Cardiac septum (tissue), 1 donor: ENCODE results near the gene RNF169. TPM values are rescaled to one million over a fixed set of nuclear protein-coding genes. Genes with fewer than 3 reads are reported as not detected.

Experiments used
- DNase-seq: peaks from one replicate; pipeline ENCODE4 v3.0.0-alpha.2; 2020; ENCODE audit warnings: low spot score
- intact Hi-C: fragments of 100-400 bp; cut with DNase I; formaldehyde crosslinking; loops from one replicate; pipeline ENCODE4 v1.14.0; 2022
- long read RNA-seq: library from polyadenylated mRNA; unstranded; transcript quantifications from one replicate; pipeline ENCODE4 v2.0.0, GENCODE V29; 2021
- total RNA-seq: library from RNA; stranded (reverse); fragmentation: NEBNext Ultra II Directional; extraction: Animal tissue kit (Norgen Biotek cat#: 25700); gene quantifications from one replicate; pipeline ENCODE4 v1.2.1, GENCODE V29; 2021
- donor health status: DM: no; HTN: no; CAD: no.

RNF169 gene, protein sequence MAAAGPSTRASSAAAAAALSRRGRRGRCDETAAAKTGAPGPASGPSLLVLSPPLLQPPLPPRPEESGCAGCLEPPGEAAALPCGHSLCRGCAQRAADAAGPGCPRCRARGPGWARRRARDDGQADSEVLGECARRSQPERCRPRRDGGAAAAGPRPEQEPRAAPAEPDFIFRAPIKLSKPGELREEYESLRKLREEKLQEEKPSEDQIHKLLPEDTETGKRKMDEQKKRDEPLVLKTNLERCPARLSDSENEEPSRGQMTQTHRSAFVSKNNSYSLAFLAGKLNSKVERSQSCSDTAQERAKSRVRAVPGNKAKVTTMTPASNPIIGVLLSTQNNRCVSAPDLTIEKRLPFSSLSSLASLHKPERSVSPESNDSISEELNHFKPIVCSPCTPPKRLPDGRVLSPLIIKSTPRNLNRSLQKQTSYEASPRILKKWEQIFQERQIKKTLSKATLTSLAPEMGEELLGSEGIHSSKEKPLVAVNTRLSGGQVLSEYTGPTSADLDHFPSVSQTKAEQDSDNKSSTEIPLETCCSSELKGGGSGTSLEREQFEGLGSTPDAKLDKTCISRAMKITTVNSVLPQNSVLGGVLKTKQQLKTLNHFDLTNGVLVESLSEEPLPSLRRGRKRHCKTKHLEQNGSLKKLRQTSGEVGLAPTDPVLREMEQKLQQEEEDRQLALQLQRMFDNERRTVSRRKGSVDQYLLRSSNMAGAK
- total RNA-seq, result 11.1 TPM
- long read RNA-seq, full-length matches to known transcripts, result 1 of 14 reads
- long read RNA-seq, partial matches to known transcripts, result 2 of 14 reads
- long read RNA-seq, other reads (novel, unspliced or antisense), result 11 of 14 reads

DNA sequence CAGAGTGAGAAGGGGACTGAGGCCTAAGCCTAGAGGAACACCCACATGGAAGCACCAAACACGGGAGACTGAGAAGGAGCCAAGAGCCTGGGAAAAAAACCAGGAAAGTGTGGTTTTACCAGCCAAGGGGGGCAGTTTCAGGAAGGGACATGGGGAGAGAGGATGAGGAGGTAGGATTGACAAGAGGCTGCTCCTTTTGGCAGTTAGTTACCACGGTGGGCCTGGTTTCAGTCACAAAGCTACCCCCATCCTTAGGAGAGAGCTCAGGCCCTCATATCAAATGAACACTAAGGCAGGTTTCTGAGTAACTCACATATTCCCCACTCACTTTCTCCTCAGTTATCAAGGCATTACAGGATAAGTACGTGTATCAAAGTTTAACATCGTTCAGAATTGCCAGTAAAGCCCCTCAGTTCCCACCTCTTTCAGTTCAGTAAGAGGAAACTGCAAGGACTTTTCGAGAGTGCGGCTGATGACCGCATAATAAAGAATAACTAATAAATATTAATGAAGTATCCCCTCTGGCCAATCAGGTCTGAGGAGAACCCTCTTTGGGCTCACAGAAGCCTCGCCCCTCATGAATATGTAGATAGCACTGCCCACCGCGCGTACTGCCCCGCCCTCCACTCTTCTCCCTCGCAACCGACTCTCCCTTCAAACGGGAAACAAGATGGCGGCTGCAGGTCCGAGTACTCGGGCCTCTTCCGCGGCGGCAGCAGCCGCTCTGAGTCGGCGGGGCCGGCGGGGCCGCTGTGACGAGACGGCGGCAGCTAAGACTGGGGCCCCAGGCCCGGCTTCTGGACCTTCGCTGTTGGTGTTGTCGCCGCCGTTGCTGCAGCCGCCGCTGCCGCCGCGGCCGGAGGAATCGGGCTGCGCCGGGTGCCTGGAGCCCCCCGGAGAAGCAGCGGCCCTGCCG, at the start of gene RNF169:
TSS of gene RNF169 (plus strand) at position 639 of the 916 bp plus-strand sequence. CDS start at position 671, 32 bp downstream.
- intact Hi-C loops, result no loop called here
- DNase-seq, result peak; percentile 97

- intact Hi-C loops, result no loop called here
- DNase-seq, result no peak
These were observed 48.8 kb upstream of the RNF169 start for GRCh38 chr11:74699615-74700396.

GRCh38 chr11:74701351-74701750, 47.3 kb upstream of the RNF169 start:
- DNase-seq, result no peak
- intact Hi-C loops, result no loop called here

DNA sequence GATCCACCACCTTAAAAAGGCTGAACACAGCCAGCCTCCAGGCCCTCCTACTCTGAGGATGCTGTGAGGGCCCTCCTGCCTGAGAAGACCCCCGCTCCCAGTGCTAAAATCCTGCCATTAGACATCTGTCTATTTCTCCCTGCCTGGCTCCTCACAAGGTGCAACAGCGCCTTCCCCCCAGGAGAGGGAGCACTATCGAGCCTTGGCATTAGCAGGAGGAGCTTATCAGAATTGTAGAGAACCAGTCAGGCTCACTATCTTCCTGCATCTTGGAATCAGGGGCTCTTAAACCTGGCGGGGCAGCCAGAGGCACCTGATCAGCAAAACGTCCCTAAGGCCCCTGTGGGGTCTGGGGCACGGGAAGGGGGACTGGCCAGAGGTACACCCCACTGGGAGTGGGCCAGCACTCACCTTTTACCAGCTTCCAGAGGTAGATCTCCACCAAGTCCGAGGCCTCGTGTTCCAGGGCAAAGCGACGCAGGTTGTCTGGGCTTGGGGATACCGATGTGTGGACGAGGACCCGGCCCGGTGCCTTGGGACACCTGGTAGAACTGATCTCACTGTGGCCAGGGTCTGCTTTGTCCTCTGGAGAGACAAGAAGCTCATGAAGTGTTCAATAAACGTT, 46.2 kb upstream of the RNF169 start:
- intact Hi-C loops, result no loop called here
- DNase-seq, result no peak

GRCh38 chr11:74703211-74703610, 45.4 kb upstream of the RNF169 start:
- intact Hi-C loops, result no loop called here

GRCh38 chr11:74707182-74707581, 41.5 kb upstream of the RNF169 start:
- DNase-seq, result no peak
- intact Hi-C loops, result no loop called here

More at GRCh38 chr11:74703211-74703610, 45.4 kb upstream of the RNF169 start:
- DNase-seq, result no peak

GRCh38 chr11:74707602-74708510, 40.8 kb upstream of the RNF169 start:
- no peak for DNase-seq
- intact Hi-C loops, result no loop called here

GRCh38 chr11:74709175-74709574, 39.5 kb upstream of the RNF169 start:
- no peak for DNase-seq
- intact Hi-C loops, result no loop called here

GRCh38 chr11:74710281-74710938, 38.2 kb upstream of the RNF169 start:
- no peak for DNase-seq
- intact Hi-C loops, result no loop called here

DNA sequence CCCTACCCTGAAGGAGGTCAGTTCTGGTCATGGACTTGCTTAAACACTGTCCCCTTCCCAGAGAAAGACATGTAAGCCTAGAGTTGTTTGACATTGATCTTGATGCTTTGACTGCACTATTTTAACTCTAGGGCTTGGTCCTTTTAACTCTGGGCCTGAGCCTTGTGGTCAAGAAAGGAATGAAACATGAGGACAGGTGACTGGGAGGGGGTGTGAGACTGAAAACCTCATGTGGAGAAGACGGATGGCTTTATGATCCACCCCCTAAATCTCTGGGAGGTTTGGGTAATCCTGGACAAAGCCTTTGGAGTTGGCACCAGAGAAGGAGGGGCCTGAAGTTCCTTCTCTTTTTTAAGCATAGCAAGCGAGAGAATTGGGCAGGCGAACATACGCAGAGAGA, 35.0 kb upstream of the RNF169 start:
- DNase-seq, result no peak
- intact Hi-C loops, result no loop called here

DNA sequence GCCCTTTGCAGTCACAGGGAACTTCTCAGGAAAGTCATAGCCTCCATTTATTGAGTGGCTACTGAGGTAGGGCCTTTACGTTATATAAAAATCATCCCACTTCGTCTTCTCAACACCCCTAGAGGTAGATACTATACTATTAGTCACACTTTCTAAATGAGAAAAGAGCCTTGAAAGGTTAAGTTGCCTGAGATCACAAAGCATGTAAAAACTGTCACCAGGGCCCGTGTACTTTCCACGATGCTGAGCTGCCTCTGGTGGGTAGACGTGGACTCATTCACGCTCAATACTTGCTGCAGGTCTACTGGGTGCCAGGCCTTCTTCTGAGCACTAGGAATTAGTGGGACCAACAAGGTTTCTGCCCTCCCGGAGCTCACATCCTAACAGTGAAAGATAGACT, 33.7 kb upstream of the RNF169 start:
- intact Hi-C loops, result no loop called here
- no peak for DNase-seq

- DNase-seq, result no peak
- intact Hi-C loops, result no loop called here
These were observed 31.3 kb upstream of the RNF169 start for GRCh38 chr11:74717221-74717969.

DNA sequence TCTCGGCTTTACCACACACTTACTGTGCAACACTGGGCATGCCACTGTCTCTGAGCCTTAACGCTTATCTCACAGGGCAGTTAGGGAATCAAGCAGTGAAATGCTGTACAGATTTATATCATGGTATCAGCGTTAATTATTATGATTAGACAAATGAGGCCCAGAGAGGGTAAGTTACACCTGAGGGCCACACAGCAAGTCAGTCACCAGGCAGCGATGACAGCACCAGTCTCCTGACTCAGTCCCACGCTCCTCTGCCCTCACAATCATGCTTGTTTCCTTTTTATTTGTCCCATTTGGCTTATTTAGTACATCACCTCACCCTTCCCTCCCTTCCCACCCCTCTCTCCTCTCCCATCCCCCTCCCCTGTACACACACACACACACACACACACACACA, 29.6 kb upstream of the RNF169 start:
- intact Hi-C loops, result no loop called here
- no peak for DNase-seq

GRCh38 chr11:74720596-74721478, 27.8 kb upstream of the RNF169 start:
- peak; percentile 66 for DNase-seq
- intact Hi-C loops, result loop anchor here (10.0 kb wide), 1 partner anchor 256 kb away; the partner anchor contains the start of gene KCNE3

DNA sequence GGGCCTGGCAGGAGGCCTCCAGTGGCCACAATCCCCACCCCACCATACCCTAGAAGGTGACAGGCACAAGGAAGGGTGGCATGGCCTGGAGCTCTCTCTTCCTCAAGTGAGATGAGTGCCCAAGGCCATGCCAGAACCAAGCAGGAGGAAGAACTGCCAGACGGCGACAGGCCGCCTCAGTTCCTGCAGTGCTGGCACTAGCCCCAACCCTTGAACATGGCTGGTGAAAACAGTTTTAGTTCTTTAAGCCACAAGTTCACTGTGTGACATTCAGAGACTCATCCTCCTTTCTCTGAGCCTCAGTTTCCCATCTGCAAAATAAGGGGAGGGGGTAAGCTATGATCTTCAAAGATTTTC, 27.2 kb upstream of the RNF169 start:
- intact Hi-C loops, result loop anchor here (10.0 kb wide), 1 partner anchor 257 kb away; the partner anchor contains the start of gene KCNE3

More for the DNA sequence above, 27.2 kb upstream of the RNF169 start:
- DNase-seq, result no peak
